EH (cell line): Measurements from ENCODE around the gene FDXR.
"Not testable (repeated sequence)": the region's sequence is repeated elsewhere in the genome, so short reads cannot be mapped to it uniquely, and the experiment has no call there.

Source experiments
- DNase-seq: peaks from one replicate; pipeline ENCODE4 v3.0.0-alpha.2; 2015; ENCODE audit warnings: low read depth

The FDXR gene

GRCh38 chr17:74871356-74872076 lies 1.3 kb downstream of the FDXR start:
- no peak for DNase-seq

DNA sequence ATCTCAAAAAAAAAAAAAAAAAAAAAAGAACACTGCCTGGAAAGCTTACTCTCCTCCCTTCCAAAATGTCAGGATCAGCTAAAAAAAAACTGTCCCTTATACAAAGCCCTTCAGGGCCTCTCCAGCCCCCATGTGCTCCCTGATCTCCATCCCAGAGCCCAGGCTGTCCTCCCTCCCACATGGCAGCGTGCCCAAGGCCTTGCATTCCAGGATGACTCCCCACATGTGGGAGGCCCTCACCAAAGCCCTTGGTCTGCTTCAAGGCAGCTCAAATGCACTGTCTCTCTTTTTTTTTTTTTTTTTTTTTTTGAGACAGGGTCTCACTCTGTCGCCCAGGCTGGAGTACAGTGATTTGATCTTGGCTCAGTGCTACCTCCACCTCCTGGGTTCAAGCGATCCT lies 2.3 kb downstream of the FDXR start:
- DNase-seq = peak; percentile 84

GRCh38 chr17:74870028-74870427 lies 2.8 kb downstream of the FDXR start:
- DNase-seq = not testable (repeated sequence)

- no peak for DNase-seq
These were observed 3.9 kb downstream of the FDXR start for GRCh38 chr17:74868908-74869255.

DNA sequence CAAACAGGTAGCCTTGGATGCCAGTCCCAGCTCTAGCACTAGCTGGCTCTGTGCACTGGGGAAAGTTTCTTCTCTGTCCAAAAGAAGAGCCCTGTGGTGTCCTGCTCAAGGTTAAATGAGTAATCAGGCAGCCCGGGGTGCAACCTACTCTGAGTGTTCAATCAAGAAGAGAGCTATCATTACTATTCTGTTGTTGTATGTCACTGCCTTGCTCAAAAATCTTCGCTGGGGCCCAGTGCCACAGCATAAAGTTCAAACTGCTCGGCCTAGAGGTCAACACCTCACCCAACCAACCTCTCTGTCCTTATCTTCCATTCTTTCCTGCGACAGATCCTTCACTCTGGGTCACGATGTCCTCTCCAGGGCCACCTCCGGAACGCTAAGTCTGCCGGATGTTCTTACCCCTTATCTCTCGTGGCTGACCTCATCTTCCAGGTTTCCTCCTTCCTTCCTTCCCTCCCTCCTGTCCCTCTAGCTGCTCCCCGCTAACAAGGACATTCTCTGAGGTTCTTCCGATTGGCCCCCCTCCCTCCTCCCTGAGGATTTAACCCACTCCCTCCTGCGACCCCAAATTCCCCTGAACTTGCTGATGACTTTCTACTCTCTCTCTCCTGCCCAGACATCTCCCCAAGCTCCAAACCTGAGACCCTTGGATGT lies 4.4 kb downstream of the FDXR start:
- DNase-seq = no peak

DNA sequence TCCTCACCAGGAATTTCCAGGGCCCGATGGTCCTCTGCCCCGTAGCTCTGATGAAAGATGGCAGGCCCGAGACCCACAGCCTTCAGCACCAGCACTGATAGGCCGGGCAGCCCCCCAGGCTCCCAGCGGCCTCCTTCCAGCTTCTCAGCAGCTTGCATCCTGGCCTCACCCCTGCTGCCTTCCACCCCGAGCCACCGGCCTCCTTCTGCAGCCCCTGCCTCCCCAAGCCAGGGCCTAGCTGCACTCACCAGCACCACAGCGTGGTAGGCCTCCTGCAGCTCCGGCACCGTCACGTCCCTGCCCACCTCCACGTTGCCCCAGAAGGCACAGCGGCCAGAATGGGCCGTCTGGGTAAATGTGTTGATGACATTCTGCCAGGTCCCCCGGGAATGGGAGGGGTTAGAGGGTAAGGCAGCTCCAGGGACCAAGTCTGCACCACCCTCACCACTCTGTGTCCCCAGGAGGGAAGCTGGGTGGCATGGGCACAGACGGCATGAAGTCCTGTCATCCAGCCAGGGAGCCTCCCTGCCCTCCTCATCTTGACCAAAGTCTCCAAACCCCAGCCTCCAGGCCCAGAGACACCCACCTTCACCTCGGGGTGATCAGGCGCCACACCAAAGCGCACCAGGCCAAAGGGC lies 6.5 kb downstream of the FDXR start:
- no peak for DNase-seq

DNA sequence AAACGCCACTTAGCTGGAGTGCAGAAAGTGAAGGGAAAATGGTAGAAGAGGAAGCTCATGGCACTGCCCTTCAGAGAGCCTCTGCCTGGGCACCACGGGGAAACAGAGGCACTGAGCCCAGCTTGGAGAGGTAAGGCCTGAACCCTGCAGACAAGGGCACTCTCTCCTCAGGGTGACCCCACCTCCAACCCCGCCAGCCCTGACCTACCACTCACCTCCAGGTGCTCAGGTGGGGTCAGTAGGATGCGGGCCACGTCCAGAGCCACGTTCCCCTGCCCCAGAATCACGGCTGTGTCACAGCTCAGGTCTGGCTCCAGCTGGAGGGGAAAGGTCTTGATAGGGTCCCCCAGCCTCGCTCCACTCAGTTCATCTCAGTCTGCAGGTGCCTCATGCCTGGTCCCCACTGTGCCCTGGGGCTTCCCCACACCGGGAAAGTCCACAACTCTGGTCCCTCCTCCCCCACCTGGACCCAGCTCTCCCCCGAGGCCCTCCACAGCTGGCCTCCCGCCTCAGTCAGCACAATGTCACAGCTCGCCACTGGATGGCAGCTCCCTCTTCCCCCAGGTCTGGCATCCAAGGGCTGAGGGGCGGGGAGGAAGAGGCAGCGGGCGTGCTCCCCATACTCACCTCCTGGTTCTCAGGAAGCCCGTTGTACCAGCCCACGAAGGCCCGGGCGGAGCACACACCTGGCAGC lies 7.1 kb downstream of the FDXR start:
- no peak for DNase-seq

- DNase-seq = peak; percentile 64
These were observed 7.9 kb downstream of the FDXR start for GRCh38 chr17:74864866-74865395.

DNA sequence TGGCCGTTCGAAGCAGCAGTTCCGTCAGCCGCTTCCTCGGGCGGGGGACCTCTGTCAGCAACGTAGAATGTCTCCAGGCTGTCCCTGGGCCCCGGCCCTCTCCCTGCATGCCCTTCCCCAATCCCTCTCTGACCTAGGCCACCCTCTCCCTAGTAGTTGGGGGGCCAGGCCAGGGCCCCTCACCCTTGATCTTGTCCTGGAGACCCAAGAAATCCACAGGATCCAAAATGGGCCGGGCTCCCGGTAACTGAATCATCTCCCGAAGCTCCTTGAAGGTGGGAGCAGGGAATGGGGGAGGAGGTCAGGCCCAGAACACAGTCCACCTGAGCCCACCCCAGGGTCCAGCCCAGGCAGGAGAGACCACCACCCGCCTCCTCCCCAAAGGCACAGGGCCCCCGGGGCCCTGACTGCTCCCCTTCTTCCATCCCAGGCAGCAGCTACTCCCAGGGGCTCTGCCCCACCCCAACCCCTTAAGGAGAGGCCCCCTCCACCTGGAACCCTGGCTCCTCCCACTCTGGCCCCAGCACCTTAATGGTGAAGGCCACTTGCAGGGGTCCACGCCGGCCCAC lies 8.4 kb downstream of the FDXR start:
- no peak for DNase-seq

- DNase-seq = peak; percentile 11
These were observed 9.1 kb downstream of the FDXR start for GRCh38 chr17:74863420-74864296.

DNA sequence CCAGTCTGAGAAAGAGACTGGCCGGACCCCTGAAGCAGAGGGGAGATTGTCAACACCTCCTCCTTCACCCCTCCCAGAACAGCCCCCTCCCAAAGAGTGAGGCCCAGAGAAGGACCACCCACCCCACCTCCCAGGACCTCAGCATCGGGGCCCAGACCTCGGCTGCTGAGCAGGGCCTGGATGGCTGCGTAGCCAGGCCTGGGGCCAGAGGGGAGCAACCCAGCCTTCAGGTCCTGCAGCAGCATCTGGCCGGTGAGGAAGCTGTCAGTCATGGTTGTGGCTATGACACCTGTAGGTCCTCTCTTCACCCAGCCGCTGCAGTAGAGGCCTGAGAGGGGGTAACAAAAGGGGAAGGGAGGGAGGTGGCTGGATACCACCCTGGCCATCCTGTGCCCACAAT lies 9.9 kb downstream of the FDXR start:
- no peak for DNase-seq

- peak; percentile 54 for DNase-seq
These were observed 10.5 kb downstream of the FDXR start for GRCh38 chr17:74862108-74862901.

DNA sequence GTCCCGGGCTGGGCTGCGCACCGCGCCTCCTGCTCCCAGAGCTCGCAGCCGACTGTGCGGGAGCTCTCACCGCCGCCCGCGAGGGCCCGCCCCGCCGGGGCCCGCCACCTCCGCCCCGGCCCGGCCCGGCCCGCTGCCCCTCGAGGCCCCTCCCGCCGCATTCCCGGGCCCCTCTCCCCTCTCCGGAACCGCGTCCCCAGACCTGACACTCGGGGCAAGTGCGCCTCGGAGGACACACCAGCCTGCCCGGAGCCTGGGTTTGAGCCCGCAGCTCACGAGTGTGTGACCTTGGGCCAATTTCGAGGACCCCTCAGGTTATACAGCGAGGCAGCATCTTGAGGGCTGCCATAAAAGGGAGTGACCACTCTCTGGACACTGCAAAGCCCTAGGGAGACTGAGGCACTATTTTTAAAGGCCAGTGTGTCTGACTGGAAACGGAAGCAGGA lies 11.1 kb downstream of the FDXR start:
- no peak for DNase-seq

- no peak for DNase-seq
These were observed 11.7 kb downstream of the FDXR start for GRCh38 chr17:74860872-74861661.

DNA sequence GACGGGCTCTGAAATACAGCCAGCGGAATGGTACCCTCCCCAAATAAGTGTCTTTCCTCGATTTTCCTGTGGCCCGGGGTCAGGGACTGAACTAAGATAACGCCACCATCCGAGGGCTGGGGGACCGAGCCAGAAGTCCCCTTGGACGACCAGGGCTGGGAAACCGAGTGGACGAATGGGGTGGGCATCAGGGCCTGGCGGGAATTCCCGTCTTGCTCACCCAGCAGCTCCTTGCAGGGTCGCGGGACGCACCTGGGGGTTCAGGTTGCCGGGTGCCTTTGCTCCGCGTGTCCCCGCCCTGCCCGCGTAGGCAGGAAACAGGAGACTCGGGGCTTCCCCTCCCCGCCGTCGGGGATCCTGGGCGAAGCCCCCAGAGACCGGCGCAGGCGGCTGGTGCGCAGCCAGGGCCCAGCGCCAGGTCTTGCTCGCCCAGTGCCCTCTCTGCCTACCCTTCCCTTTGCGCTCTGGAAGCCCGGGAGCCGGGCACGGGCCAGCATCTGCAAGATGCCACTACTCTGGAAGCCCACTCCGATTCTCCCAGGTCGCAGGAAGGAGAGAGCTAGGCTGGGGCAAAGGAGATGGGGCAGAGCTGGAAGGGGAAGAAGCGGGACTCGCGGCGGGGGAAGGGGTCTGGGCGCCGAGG lies 12.4 kb downstream of the FDXR start:
- DNase-seq = no peak

DNA sequence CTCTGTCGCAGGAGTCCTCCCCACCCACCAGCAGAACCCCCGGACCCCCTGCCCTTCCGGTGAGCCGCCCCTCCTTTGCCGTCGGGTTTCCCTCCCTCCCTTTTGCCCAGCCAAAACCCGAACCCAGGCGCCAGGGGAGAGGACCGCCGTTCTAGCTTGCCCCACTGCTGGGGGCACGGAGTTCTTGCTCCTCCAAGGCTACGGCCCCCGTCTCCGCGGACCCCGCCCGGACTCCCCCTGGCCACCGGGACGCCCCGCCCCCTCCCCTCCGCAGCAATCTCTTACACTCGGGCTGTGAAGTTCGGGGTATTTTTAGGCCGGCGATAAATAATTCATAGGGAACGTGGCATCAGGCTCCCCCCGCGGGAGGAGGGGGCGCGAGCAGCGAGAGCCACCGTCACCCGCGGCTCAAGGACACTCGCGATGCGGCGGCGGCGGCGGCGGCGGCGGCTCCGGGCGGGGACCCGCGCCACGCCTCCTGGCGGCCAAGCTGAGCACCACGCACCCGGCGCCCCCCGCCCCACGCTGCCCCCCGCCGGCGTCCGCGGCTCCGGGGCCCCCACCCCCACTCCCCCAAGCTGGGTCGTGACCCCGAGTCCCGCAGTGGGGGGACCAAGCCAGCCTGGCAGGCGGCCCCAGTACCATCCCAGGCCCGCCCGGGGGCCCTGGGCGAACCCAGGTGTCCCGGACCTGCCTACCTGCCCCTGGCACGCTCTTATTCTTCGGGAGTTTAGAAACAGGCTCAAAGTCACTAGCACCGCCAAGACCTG lies 13.2 kb downstream of the FDXR start, which contains the start of gene GRIN2C:
GRIN2C (minus strand) TSS at position 427 of the 770 bp plus-strand sequence. CDS start 4,793 bp downstream, outside the sequence.
- DNase-seq = no peak

DNA sequence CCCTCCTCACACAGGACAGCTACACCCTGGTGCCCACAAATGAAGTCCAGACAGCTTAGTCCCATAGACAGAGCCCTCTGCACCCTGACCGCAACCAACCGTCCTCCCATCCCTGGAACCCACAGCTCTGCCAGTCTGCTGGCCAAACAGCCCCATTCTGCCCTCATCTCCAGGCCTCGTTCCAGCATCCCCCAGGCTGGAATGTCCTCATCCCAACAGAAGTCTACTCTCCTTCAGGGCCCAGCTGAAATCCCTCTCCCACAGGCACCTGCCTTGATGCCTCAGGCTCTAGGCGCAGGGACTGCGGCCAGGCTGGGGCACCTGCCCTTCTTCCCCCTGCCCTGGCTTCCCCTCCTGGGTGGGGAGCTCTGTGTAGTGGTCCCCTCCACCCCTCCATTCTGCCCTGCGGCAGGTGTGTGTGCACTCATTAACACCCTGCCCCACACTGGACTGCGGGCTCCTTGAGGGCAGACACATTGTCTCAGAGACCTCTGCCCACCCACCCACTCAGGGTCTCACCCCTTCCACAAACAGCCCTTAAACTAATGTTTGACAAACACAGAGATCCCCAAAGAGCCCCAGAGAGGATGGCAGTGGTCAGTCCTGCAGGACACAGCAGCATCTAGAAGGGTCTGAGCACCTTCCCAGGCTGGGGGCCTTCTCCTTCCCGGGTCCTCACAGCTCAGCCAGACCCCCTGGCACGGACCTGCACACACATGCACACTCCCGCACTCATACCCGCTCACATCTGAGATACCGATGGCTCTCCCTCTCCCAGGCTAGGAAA lies 13.9 kb downstream of the FDXR start:
- peak; percentile 29 for DNase-seq
